ENCODE data around the gene BCL10. TPM values are rescaled to one million over a fixed set of nuclear protein-coding genes. Genes with fewer than 3 reads are reported as not detected.

Gene BCL10
- total and polyA plus RNA-seq, 8 donors = 6.1 to 42.7 (median 25.7) TPM

- 86 to 97% (median 95%) methylated on average over 1 of the region's 1 CpG for WGBS, 5 donors
- no peak overlapping the region for H3K4me3 ChIP-seq
- no peaks in the 10 kb centered on the region for H3K27me3 ChIP-seq
- intact Hi-C loops (cut with DNase I; ENCODE audit: low total_unique reads) = no loop called here
- no peaks in the 10 kb centered on the region for H3K9me3 ChIP-seq
- H3K27ac ChIP-seq = no peak overlapping the region
- no peaks in the 10 kb centered on the region for H3K36me3 ChIP-seq
- TF ChIP-seq EP300 (IDR thresholded peaks at IDR 0.05) (no peak), POLR2AphosphoS5 (IDR thresholded peaks at IDR 0.05) (no peak), POLR2A (IDR thresholded peaks at IDR 0.05) (no peak)
- DNase-seq = no peak
- peaks cover 0 to 24% (median 12%) of the 10 kb centered on the region in 4 donors for H3K4me1 ChIP-seq
Measured at GRCh38 chr1:85282424-85282823, 6.0 kb upstream of the BCL10 start.

- WGBS, 5 donors = 67 to 82% (median 75%) methylated on average over 4 of the region's 4 CpGs
- Histone ChIP-seq H3K9me3 (no peaks in the 10 kb centered on the region), H3K27ac (no peak overlapping the region), H3K4me1 (peaks cover 0 to 30% (median 17%) of the 10 kb centered on the region in 4 donors), H3K4me3 (no peak overlapping the region), H3K36me3 (no peaks in the 10 kb centered on the region), H3K27me3 (no peaks in the 10 kb centered on the region)
- DNase-seq = no peak
- TF ChIP-seq POLR2A (IDR thresholded peaks at IDR 0.05) (no peak), POLR2AphosphoS5 (IDR thresholded peaks at IDR 0.05) (no peak), EP300 (IDR thresholded peaks at IDR 0.05) (no peak), CTCF (IDR thresholded peaks at IDR 0.05) (no peak)
- intact Hi-C loops (cut with DNase I; ENCODE audit: low total_unique reads) = no loop called here
Measured at GRCh38 chr1:85280636-85281035, 4.2 kb upstream of the BCL10 start.

GRCh38 chr1:85279458-85280080 is 3.1 kb upstream of the BCL10 start:
- no peak for DNase-seq
- Histone ChIP-seq H3K27me3 (no peaks in the 10 kb centered on the region), H3K4me1 (peaks cover 0 to 40% (median 26%) of the 10 kb centered on the region in 4 donors), H3K4me3 (no peak overlapping the region), H3K9me3 (no peaks in the 10 kb centered on the region), H3K27ac (peak overlapping the region; percentile 5 to 80 (median 67)), H3K36me3 (no peaks in the 10 kb centered on the region)
- intact Hi-C loops (cut with DNase I; ENCODE audit: low total_unique reads) = no loop called here
- TF ChIP-seq POLR2AphosphoS5 (IDR thresholded peaks at IDR 0.05) = no peak
- TF ChIP-seq EP300 (IDR thresholded peaks at IDR 0.05) = no peak
- no peak for TF ChIP-seq POLR2A (IDR thresholded peaks at IDR 0.05)
- no peak for TF ChIP-seq CTCF (IDR thresholded peaks at IDR 0.05)
- 76 to 89% (median 78%) methylated on average over 9 to 10 of the region's 10 CpGs for WGBS, 5 donors

GRCh38 chr1:85278853-85279314 is 2.5 kb upstream of the BCL10 start:
- DNase-seq = peak; percentile 53 to 66
- no peaks in the 10 kb centered on the region for H3K27me3 ChIP-seq
- no peak for TF ChIP-seq POLR2A (IDR thresholded peaks at IDR 0.05)
- peak in 2 of 3 donors; percentile 38 to 79 for TF ChIP-seq POLR2AphosphoS5 (IDR thresholded peaks at IDR 0.05)
- intact Hi-C loops (cut with DNase I; ENCODE audit: low total_unique reads) = no loop called here
- WGBS, 5 donors = 13 to 20% (median 15%) methylated on average over 2 of the region's 2 CpGs
- no peaks in the 10 kb centered on the region for H3K36me3 ChIP-seq
- no peaks in the 10 kb centered on the region for H3K9me3 ChIP-seq
- no peak overlapping the region for H3K4me3 ChIP-seq
- H3K27ac ChIP-seq = peak overlapping the region; percentile 5 to 80 (median 67)
- peaks cover 0 to 45% (median 31%) of the 10 kb centered on the region in 4 donors for H3K4me1 ChIP-seq

GRCh38 chr1:85277802-85278201 is 1.4 kb upstream of the BCL10 start:
- H3K4me1 ChIP-seq = peaks cover 0 to 49% (median 35%) of the 10 kb centered on the region in 4 donors
- 81 to 90% (median 85%) methylated on average over 4 of the region's 4 CpGs for WGBS, 5 donors
- H3K27ac ChIP-seq = peak overlapping the region in 4 of 5 donors; percentile 67 to 99 (median 82)
- H3K9me3 ChIP-seq = no peaks in the 10 kb centered on the region
- intact Hi-C loops (cut with DNase I; ENCODE audit: low total_unique reads) = no loop called here
- DNase-seq = no peak
- TF ChIP-seq POLR2A (IDR thresholded peaks at IDR 0.05) (no peak), CTCF (IDR thresholded peaks at IDR 0.05) (no peak), POLR2AphosphoS5 (IDR thresholded peaks at IDR 0.05) (no peak), EP300 (IDR thresholded peaks at IDR 0.05) (no peak)
- H3K27me3 ChIP-seq = no peaks in the 10 kb centered on the region
- H3K36me3 ChIP-seq = peaks cover 0 to 2% (median under 1%) of the 10 kb centered on the region in 4 donors
- H3K4me3 ChIP-seq = no peak overlapping the region
